GM23338 (cell line): ENCODE measurements around the gene PDE1C. TPM values are rescaled to one million over a fixed set of nuclear protein-coding genes. Genes with fewer than 3 reads are reported as not detected.

Experiments used
- ATAC-seq: fragments of 200-7000 bp; cut with Tn5 transposase; 3 replicates; pipeline ENCODE4 v1.9.1; 2020
- DNase-seq: peaks from one replicate; pipeline ENCODE4 v3.0.0-alpha.2; 2015; ENCODE audit warnings: low spot score
- H2AFZ ChIP-seq: fragments of 200-600 bp; sonication (generic); 2 replicates; pipeline ENCODE4 v1.8.0; 2016; ENCODE audit warnings: antibody characterized with exemption, mild to moderate bottlenecking, moderate library complexity
- H3F3A ChIP-seq: fragments of 200-600 bp; sonication (generic); replicated peaks from 2 replicates; pipeline ENCODE4 v1.8.0; 2017; ENCODE audit warnings: antibody characterized with exemption, mixed run types, low read depth
- H3K27ac ChIP-seq: fragments of 200-600 bp; sonication (generic); 2 replicates; pipeline ENCODE4 v1.6.1; 2016; ENCODE audit warnings: low read depth
- H3K27me3 ChIP-seq: fragments of 200-600 bp; sonication (generic); 2 replicates; pipeline ENCODE4 v1.8.0; 2016; ENCODE audit warnings: mild to moderate bottlenecking, mixed run types, moderate library complexity; ENCODE audit not compliant: insufficient read depth
- H3K36me3 ChIP-seq: fragments of 200-600 bp; sonication (generic); 2 replicates; pipeline ENCODE4 v1.8.0; 2016; ENCODE audit warnings: mild to moderate bottlenecking; ENCODE audit not compliant: insufficient read depth
- H3K4me1 ChIP-seq: fragments of 200-600 bp; sonication (generic); 2 replicates; pipeline ENCODE4 v1.8.0; 2016; ENCODE audit warnings: mild to moderate bottlenecking, moderate library complexity; ENCODE audit not compliant: insufficient read depth
- H3K4me2 ChIP-seq: fragments of 200-600 bp; sonication (generic); 2 replicates; pipeline ENCODE4 v1.7.1; 2017; ENCODE audit warnings: mixed run types
- H3K4me3 ChIP-seq: fragments of 200-600 bp; sonication (generic); 2 replicates; pipeline ENCODE4 v1.6.1; 2016; ENCODE audit warnings: mixed run types
- H3K79me2 ChIP-seq: fragments of 200-600 bp; sonication (generic); replicated peaks from 2 replicates; pipeline ENCODE4 v1.8.0; 2017; ENCODE audit warnings: mild to moderate bottlenecking; ENCODE audit not compliant: insufficient read depth
- H3K9me2 ChIP-seq: fragments of 200-600 bp; sonication (generic); 2 replicates; pipeline ENCODE4 v1.8.0; 2017; ENCODE audit not compliant: insufficient read depth
- H4K20me1 ChIP-seq: fragments of 200-600 bp; sonication (generic); replicated peaks from 2 replicates; pipeline ENCODE4 v1.8.0; 2017; ENCODE audit warnings: mild to moderate bottlenecking; ENCODE audit not compliant: insufficient read depth
- H3K27ac Mint-ChIP-seq: 2 replicates; pipeline ENCODE4 v1.8.0; 2020; ENCODE audit warnings: inconsistent platforms, mild to moderate bottlenecking, moderate library complexity, mixed read lengths
- H3K27me3 Mint-ChIP-seq: 3 replicates; pipeline ENCODE4 v1.8.0; 2022; ENCODE audit warnings: low read depth, mild to moderate bottlenecking, moderate library complexity, mixed read lengths, inconsistent platforms; ENCODE audit not compliant: insufficient read depth, poor library complexity
- H3K36me3 Mint-ChIP-seq: 3 replicates; pipeline ENCODE4 v1.8.0; 2021; ENCODE audit warnings: low read depth, mild to moderate bottlenecking, inconsistent platforms, moderate library complexity, mixed read lengths
- H3K4me1 Mint-ChIP-seq: 3 replicates; pipeline ENCODE4 v1.8.0; 2020; ENCODE audit warnings: mild to moderate bottlenecking, inconsistent platforms, mixed read lengths
- H3K4me3 Mint-ChIP-seq: 3 replicates; pipeline ENCODE4 v1.8.0; 2021; ENCODE audit warnings: moderate library complexity, mild to moderate bottlenecking, inconsistent platforms, mixed read lengths
- H3K9me3 Mint-ChIP-seq: 3 replicates; pipeline ENCODE4 v1.8.0; 2020; ENCODE audit warnings: moderate library complexity, mild to moderate bottlenecking, inconsistent platforms, mixed read lengths
- ETS1 ChIP-seq: IDR thresholded peaks from 2 replicates; pipeline ENCODE4 v1.6.1; 2016; ENCODE audit warnings: antibody characterized with exemption
- EZH2 ChIP-seq: fragments of 200-600 bp; sonication (generic); IDR thresholded peaks from one replicate; pipeline ENCODE4 v1.8.0; 2017; ENCODE audit warnings: antibody characterized with exemption, mild to moderate bottlenecking, low read depth; ENCODE audit not compliant: unreplicated experiment
- NANOG ChIP-seq: IDR thresholded peaks from 2 replicates; pipeline ENCODE4 v1.6.1; 2016; ENCODE audit warnings: antibody characterized with exemption, borderline replicate concordance
- POLR2AphosphoS5 ChIP-seq: IDR thresholded peaks from 2 replicates; pipeline ENCODE4 v1.6.1; 2016; ENCODE audit warnings: antibody characterized with exemption, low read depth
- REST ChIP-seq: IDR thresholded peaks from one replicate; pipeline ENCODE4 v1.6.1; 2018; ENCODE audit warnings: antibody characterized with exemption; ENCODE audit not compliant: unreplicated experiment
- STAT1 ChIP-seq: IDR thresholded peaks from one replicate; pipeline ENCODE4 v1.6.1; 2016; ENCODE audit warnings: antibody characterized with exemption; ENCODE audit not compliant: unreplicated experiment
- ZNF114 ChIP-seq: fragments of 250-450 bp; sonication (Bioruptor Pico); IDR thresholded peaks from 2 replicates; pipeline ENCODE4 v1.5.0; 2020; ENCODE audit warnings: mild to moderate bottlenecking, moderate library complexity
- ZNF331 ChIP-seq: fragments of 250-450 bp; sonication (Bioruptor Pico); IDR thresholded peaks from 2 replicates; pipeline ENCODE4 v1.5.0; 2020; ENCODE audit warnings: low read depth, mild to moderate bottlenecking, moderate library complexity
- polyA plus RNA-seq: library from polyadenylated mRNA; unstranded; fragments of >200 nt; fragmentation: Nextera tagmentation; extraction: Ambion mirVana; gene quantifications from 2 replicates; pipeline ENCODE4 v1.2.1, GENCODE V29; 2016
- total RNA-seq: library from RNA; depleted of rRNA; stranded (reverse); fragments of >200 nt; shearing (Covaris generic); gene quantifications from 2 replicates; pipeline ENCODE4 v1.2.3, GENCODE V29; 2014
- TF ChIP-seq, protein P1 (sequence below), 2 experiments: fragments of 200-600 bp in 1 of 2; sonication (generic) in 1 of 2; conservative IDR thresholded peaks; 2 replicates each; pipeline versions ENCODE4 v1.5.1 to v1.6.1; 2016 to 2017; ENCODE audit warnings: antibody characterized with exemption in 2 of 2, low read depth in 2 of 2, mild to moderate bottlenecking in 2 of 2, moderate library complexity in 1 of 2

The PDE1C gene
- total and polyA plus RNA-seq, 2 experiments from 2014 or later, result 0.28 TPM; not detected in 1

GRCh38 chr7:32032211-32032610, 38.0 kb downstream of the PDE1C start:
- H3K9me3 Mint-ChIP-seq, result peaks cover 10% of the 10 kb centered on the region
- peaks cover 16% of the 10 kb centered on the region; the same call in 2 of the 3 replicates for H3K4me1 Mint-ChIP-seq
- ATAC-seq (no peak), DNase-seq (no peak)
- Histone ChIP-seq H3K79me2 (no peaks in the 10 kb centered on the region), H3K27me3 (no peaks in the 10 kb centered on the region), H3K4me3 (no peak overlapping the region), H3K4me1 (no peaks in the 10 kb centered on the region), H3K9me2 (no peaks in the 10 kb centered on the region; the same call in 1 of the 2 replicates), H3F3A (no peaks in the 10 kb centered on the region), H3K27ac (no peak overlapping the region), H2AFZ (no peak overlapping the region), H3K4me2 (no peak overlapping the region), H4K20me1 (no peaks in the 10 kb centered on the region), H3K36me3 (peaks cover 6% of the 10 kb centered on the region; the same call in 1 of the 2 replicates)
- H3K27me3 Mint-ChIP-seq, result peaks cover 1% of the 10 kb centered on the region
- H3K36me3 Mint-ChIP-seq, result peaks cover 9% of the 10 kb centered on the region
- TF ChIP-seq, protein P1, sequence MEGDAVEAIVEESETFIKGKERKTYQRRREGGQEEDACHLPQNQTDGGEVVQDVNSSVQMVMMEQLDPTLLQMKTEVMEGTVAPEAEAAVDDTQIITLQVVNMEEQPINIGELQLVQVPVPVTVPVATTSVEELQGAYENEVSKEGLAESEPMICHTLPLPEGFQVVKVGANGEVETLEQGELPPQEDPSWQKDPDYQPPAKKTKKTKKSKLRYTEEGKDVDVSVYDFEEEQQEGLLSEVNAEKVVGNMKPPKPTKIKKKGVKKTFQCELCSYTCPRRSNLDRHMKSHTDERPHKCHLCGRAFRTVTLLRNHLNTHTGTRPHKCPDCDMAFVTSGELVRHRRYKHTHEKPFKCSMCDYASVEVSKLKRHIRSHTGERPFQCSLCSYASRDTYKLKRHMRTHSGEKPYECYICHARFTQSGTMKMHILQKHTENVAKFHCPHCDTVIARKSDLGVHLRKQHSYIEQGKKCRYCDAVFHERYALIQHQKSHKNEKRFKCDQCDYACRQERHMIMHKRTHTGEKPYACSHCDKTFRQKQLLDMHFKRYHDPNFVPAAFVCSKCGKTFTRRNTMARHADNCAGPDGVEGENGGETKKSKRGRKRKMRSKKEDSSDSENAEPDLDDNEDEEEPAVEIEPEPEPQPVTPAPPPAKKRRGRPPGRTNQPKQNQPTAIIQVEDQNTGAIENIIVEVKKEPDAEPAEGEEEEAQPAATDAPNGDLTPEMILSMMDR (conservative IDR thresholded peaks at IDR 0.05; ENCODE audit: low read depth in 2 of 2), result no peak
- TF ChIP-seq ETS1 (no peak), REST (no peak), STAT1 (no peak), POLR2AphosphoS5 (no peak), EZH2 (no peak), ZNF114 (CRISPR knock-in tag) (no peak)
- H3K4me3 Mint-ChIP-seq, result no peak overlapping the region
- no peak overlapping the region for H3K27ac Mint-ChIP-seq

DNA sequence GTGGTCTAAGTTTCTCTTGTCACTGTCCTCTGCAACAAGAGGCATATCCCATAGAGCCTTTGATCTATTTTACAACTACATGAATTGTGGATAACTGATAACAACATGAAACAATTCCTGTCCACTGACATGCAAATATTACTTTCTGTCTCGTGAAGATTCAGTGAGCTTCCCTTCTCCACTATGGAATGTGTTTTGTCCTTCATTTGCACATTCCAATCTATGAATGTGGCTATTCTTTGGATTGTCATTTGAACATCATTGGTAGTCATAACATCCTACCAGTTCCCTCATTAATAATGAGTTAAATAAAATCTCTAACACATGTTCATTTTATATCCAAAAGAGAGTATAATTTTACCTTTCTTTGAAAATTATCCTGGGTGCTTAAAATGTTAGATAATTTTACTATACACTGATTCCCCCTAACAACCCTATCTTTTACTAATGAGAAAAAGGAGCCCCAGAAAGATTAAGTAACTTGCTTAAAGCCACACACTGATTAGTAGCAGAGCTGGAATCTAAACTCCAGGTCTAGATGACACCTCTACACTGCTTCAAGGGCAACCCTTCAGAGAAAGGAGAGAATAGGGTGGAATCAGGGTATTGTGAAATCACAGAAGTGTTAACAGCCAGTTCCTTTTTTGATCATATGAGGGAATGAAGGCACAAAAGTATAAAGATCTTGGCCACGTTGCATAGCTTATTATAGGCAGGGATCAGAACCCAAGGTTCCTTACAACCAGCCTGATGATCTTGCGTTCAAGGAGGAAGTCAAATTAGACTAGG, 39.1 kb downstream of the PDE1C start:
- H4K20me1 ChIP-seq, result no peaks in the 10 kb centered on the region
- no peak for TF ChIP-seq EZH2
- TF ChIP-seq POLR2AphosphoS5, result no peak
- no peak for TF ChIP-seq ZNF331 (CRISPR knock-in tag)
- TF ChIP-seq NANOG, result no peak
- H3K4me3 ChIP-seq, result no peak overlapping the region
- DNase-seq (no peak), ATAC-seq (no peak)
- no peaks in the 10 kb centered on the region for H3K79me2 ChIP-seq
- H3K36me3 ChIP-seq, result peaks cover 6% of the 10 kb centered on the region; the same call in 1 of the 2 replicates
- no peaks in the 10 kb centered on the region for H3K27me3 ChIP-seq
- no peak overlapping the region for H3K4me2 ChIP-seq
- Mint-ChIP-seq H3K4me1 (peaks cover 11% of the 10 kb centered on the region; the same call in 2 of the 3 replicates), H3K27me3 (peaks cover 1% of the 10 kb centered on the region), H3K27ac (no peak overlapping the region), H3K9me3 (peaks cover 10% of the 10 kb centered on the region), H3K4me3 (no peak overlapping the region), H3K36me3 (peaks cover 9% of the 10 kb centered on the region)
- H3K4me1 ChIP-seq, result no peaks in the 10 kb centered on the region
- no peak overlapping the region for H3K27ac ChIP-seq
- H3K9me2 ChIP-seq, result no peaks in the 10 kb centered on the region; the same call in 1 of the 2 replicates
- no peaks in the 10 kb centered on the region for H3F3A ChIP-seq
- no peak overlapping the region for H2AFZ ChIP-seq
